A673 (cell line): ENCODE data around the gene DMKN. TPM values are rescaled to one million over a fixed set of nuclear protein-coding genes. Genes with fewer than 3 reads are reported as not detected.

ENCODE experiments used
- BruUV-seq: library from RNA; stranded (reverse); fragments of 400-500 nt; replicated peaks from 2 replicates; lab custom pipeline; 2021; lab: Mats Ljungman, UMichigan
- CTCF ChIA-PET: fragments of 300-600 bp; sonication (Branson Sonifier 250); formaldehyde crosslinking; loops from one replicate; lab custom pipeline; 2022; ENCODE audit warnings: antibody characterized with exemption; lab: Charles Lee
- POLR2A ChIA-PET: fragments of 300-600 bp; sonication (Branson Sonifier 250); formaldehyde crosslinking; loops from one replicate; lab custom pipeline; 2022; ENCODE audit warnings: antibody characterized with exemption; ENCODE audit not compliant: low non-redundant PET; lab: Charles Lee
- DNase-seq: peaks from one replicate; pipeline ENCODE4 v3.0.0-alpha.2; 2015; ENCODE audit warnings: low spot score
- H3K27ac ChIP-seq: fragments of 200-600 bp; sonication (generic); 2 replicates; pipeline ENCODE4 v1.5.1; 2016; ENCODE audit warnings: mixed run types, low read depth, mild to moderate bottlenecking, mixed read lengths, antibody characterized with exemption, low read length; ENCODE audit not compliant: poor library complexity, severe bottlenecking
- H3K27me3 ChIP-seq: fragments of 200-600 bp; sonication (generic); replicated peaks from 2 replicates; pipeline ENCODE4 v1.6.1; 2017; ENCODE audit warnings: mixed run types, low read depth, mild to moderate bottlenecking, mixed read lengths, antibody characterized with exemption, low read length; ENCODE audit not compliant: insufficient read depth, poor library complexity
- H3K36me3 ChIP-seq: fragments of 200-600 bp; sonication (generic); 2 replicates; pipeline ENCODE4 v1.6.1; 2016; ENCODE audit warnings: mixed run types, mild to moderate bottlenecking, mixed read lengths, antibody characterized with exemption, low read length; ENCODE audit not compliant: insufficient read depth, poor library complexity, severe bottlenecking
- H3K4me1 ChIP-seq: fragments of 200-600 bp; sonication (generic); 2 replicates; pipeline ENCODE4 v1.6.1; 2017; ENCODE audit warnings: mixed run types, mild to moderate bottlenecking, mixed read lengths, antibody characterized with exemption, low read length; ENCODE audit not compliant: insufficient read depth, poor library complexity, severe bottlenecking
- H3K4me3 ChIP-seq: fragments of 200-600 bp; sonication (generic); 2 replicates; pipeline ENCODE4 v1.5.1; 2016; ENCODE audit warnings: low read depth, mixed run types, mild to moderate bottlenecking, mixed read lengths, low read length; ENCODE audit not compliant: poor library complexity, severe bottlenecking
- H3K9me3 ChIP-seq: fragments of 200-600 bp; sonication (generic); 2 replicates; pipeline ENCODE4 v1.6.1; 2016; ENCODE audit warnings: mixed run types, low read depth, mild to moderate bottlenecking, mixed read lengths, antibody characterized with exemption, low read length; ENCODE audit not compliant: poor library complexity, severe bottlenecking
- CTCF ChIP-seq: fragments of 300-800, 200-600 bp; sonication (generic); conservative IDR thresholded peaks from 2 replicates; pipeline ENCODE4 v1.5.1; 2017; ENCODE audit warnings: low read depth, mild to moderate bottlenecking, antibody characterized with exemption, low read length, moderate library complexity, mixed read lengths
- EZH2 ChIP-seq: fragments of 200-600 bp; sonication (generic); IDR thresholded peaks from 2 replicates; pipeline ENCODE4 v1.6.1; 2017; ENCODE audit warnings: borderline replicate concordance, low read depth, mild to moderate bottlenecking, mixed read lengths, antibody characterized with exemption, low read length; ENCODE audit not compliant: poor library complexity, severe bottlenecking
- intact Hi-C: fragments of 100-400 bp; cut with micrococcal nuclease; formaldehyde crosslinking; loops from one replicate; pipeline ENCODE4 v1.10.0; 2022; ENCODE audit not compliant: unreplicated experiment
- total RNA-seq: library from RNA; stranded (reverse); gene quantifications from 2 replicates; pipeline ENCODE4 v1.2.3, GENCODE V29; 2021

DMKN gene
- total RNA-seq, 1 experiment from 2014 or later = not detected

- Histone ChIP-seq H3K9me3 (no peaks in the 10 kb centered on the region), H3K36me3 (no peaks in the 10 kb centered on the region), H3K27ac (no peak within 1 kb of the TSS), H3K4me1 (no peaks in the 10 kb centered on the region), H3K27me3 (peaks cover 63% of the 10 kb centered on the region), H3K4me3 (no peak within 1 kb of the TSS)
- TF ChIP-seq EZH2 = peak; percentile 46
- no peak for TF ChIP-seq CTCF
- DNase-seq = no peak
- BruUV-seq = no TSS peak
- intact Hi-C loops = no loop called here
- ChIA-PET CTCF (no interaction called here), POLR2A (no interaction called here)
Observed at GRCh38 chr19:35528218-35529038, 15.0 kb upstream of the DMKN start, which contains the start of gene SBSN. Gene SBSN, minus strand, starts transcription at chr19:35528311. Its CDS starts 30 bp downstream, at chr19:35528281.

GRCh38 chr19:35525873-35526272 is 12.4 kb upstream of the DMKN start:
- intact Hi-C loops = no loop called here
- Histone ChIP-seq H3K9me3 (no peaks in the 10 kb centered on the region), H3K4me1 (no peaks in the 10 kb centered on the region), H3K27me3 (peaks cover 44% of the 10 kb centered on the region), H3K36me3 (no peaks in the 10 kb centered on the region), H3K4me3 (no peak overlapping the region), H3K27ac (no peak overlapping the region)
- no TSS peak for BruUV-seq
- CTCF ChIA-PET = no interaction called here
- no peak for DNase-seq
- POLR2A ChIA-PET = no interaction called here
- TF ChIP-seq EZH2 (no peak), CTCF (no peak)

- no peak for TF ChIP-seq CTCF
- no peak for TF ChIP-seq EZH2
- no peaks in the 10 kb centered on the region for H3K36me3 ChIP-seq
- H3K27ac ChIP-seq = no peak overlapping the region
- no TSS peak for BruUV-seq
- H3K27me3 ChIP-seq = peaks cover 35% of the 10 kb centered on the region
- DNase-seq = no peak
- ChIA-PET POLR2A (no interaction called here), CTCF (no interaction called here)
- no peaks in the 10 kb centered on the region for H3K9me3 ChIP-seq
- no peak overlapping the region for H3K4me3 ChIP-seq
- H3K4me1 ChIP-seq = no peaks in the 10 kb centered on the region
- intact Hi-C loops = no loop called here
Observed at GRCh38 chr19:35524181-35524837, 10.9 kb upstream of the DMKN start.
